Psoas muscle (tissue), 8 donors: ENCODE results near the gene DNAH11. TPM values are rescaled to one million over a fixed set of nuclear protein-coding genes. Genes with fewer than 3 reads are reported as not detected.
A peak's percentile ranks its signal among the peaks of the same experiment; 100 is the strongest.

Source experiments
- ATAC-seq, 4 donors: fragments of 200-7000 bp; cut with Tn5 transposase; one replicate each; pipeline ENCODE4 v1.9.1; 2020; ENCODE audit warnings: moderate library complexity in 3 of 4, mild to moderate bottlenecking in 2 of 4
- DNase-seq, 2 donors: peaks; one replicate each; pipeline ENCODE4 v3.0.0-alpha.2; 2020
- H3K27ac ChIP-seq: fragments of 200-600 bp; one replicate; pipeline ENCODE4 v1.8.0; 2022
- H3K27me3 ChIP-seq, 3 donors: fragments of 200-600 bp in 1 of 3; one replicate each; pipeline versions ENCODE4 v1.6.1 to v1.8.0; 2013 to 2022; ENCODE audit warnings: low read length in 2 of 3, mild to moderate bottlenecking in 2 of 3, moderate library complexity in 1 of 3; ENCODE audit not compliant: insufficient read depth in 3 of 3
- H3K36me3 ChIP-seq, 2 donors: fragments of 200-600 bp in 1 of 2; one replicate each; pipeline versions ENCODE4 v1.6.1 to v1.8.0; 2013 to 2022; ENCODE audit warnings: low read depth in 1 of 2, mild to moderate bottlenecking in 1 of 2, moderate library complexity in 1 of 2; ENCODE audit not compliant: insufficient read depth in 1 of 2
- H3K4me1 ChIP-seq: fragments of 200-600 bp; one replicate; pipeline ENCODE4 v1.8.0; 2022
- H3K4me3 ChIP-seq: fragments of 200-600 bp; one replicate; pipeline ENCODE4 v1.8.0; 2022; ENCODE audit warnings: mild to moderate bottlenecking
- H3K9me3 ChIP-seq: fragments of 200-600 bp; one replicate; pipeline ENCODE4 v1.8.0; 2022
- WGBS, 3 donors: extraction: QIAGEN DNeasy Blood & Tissue Kit; methylation state at CpG; one replicate each; pipeline versions ENCODE4 v1.1.6 to v1.1.7; 2013; 5-methylcytosine and 5-hydroxymethylcytosine counted together
- intact Hi-C, 2 donors: fragments of 100-400 bp; cut with DNase I; formaldehyde crosslinking; loops; one replicate each; pipeline versions ENCODE4 v1.11.0 to v1.14.2; 2022
- polyA plus RNA-seq, 3 donors: library from polyadenylated mRNA; stranded (reverse); fragments of 200-250 nt; gene quantifications; one replicate each; pipeline ENCODE4 v1.2.3, GENCODE V29; 2013
- total RNA-seq, 4 donors: library from RNA; stranded (reverse); fragmentation: NEBNext Ultra II Directional in 2 of 4; extraction: Animal tissue kit (Norgen Biotek cat#: 25700) in 2 of 4; gene quantifications; one replicate each; pipeline versions ENCODE4 v1.2.1 to v1.2.4, GENCODE V29; 2021 to 2023
- TF ChIP-seq, protein P1 (sequence below): fragments of 200-600 bp; IDR thresholded peaks from one replicate; pipeline ENCODE4 v1.8.0; 2022; ENCODE audit warnings: antibody characterized with exemption
- donor health status: healthy with polysubstance abuse.
- donor health status: DM: no; HTN: no; CAD: no; lungs with moderate emphysema.
- donor health status: Bipolar disorder and iron deficiency.
- donor health status: healthy.
- donor health status: DM: yes; HTN: yes; CAD: no.
- donor health status: DM: no; HTN: no; CAD: no.
- donor health status: DM: no; HTN: no; CAD: no.
- donor health status: DM: yes; HTN: yes; CAD: no.

The DNAH11 gene
- total and polyA plus RNA-seq, 7 donors, result 0.01 to 0.93 (median 0.28) TPM

DNA sequence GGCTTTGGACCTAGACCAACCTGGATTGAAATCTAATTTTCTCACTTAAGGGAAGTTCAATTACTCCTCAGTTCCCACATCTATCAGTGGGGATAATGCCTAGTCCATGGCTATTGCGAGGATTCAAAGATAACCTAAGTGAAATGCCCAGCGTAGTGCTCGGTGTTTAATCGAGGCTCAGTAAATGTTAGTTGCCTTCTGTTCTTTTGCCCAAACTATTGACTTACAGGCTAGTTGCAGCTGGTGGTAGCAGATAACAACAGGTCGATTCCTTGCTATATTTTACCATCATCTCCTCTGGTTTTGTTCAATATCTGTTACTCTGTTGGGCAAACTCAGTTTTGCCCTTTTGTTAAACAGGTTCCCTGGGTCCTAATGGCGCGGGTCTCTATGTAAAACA lies 22.8 kb downstream of the DNAH11 start:
- Histone ChIP-seq H3K4me1 (no peaks in the 10 kb centered on the region), H3K27me3 (peaks cover 0 to 11% (median under 1%) of the 10 kb centered on the region in 3 donors), H3K4me3 (no peak overlapping the region), H3K36me3 (no peaks in the 10 kb centered on the region), H3K27ac (no peak overlapping the region), H3K9me3 (no peaks in the 10 kb centered on the region)
- TF ChIP-seq, protein P1, sequence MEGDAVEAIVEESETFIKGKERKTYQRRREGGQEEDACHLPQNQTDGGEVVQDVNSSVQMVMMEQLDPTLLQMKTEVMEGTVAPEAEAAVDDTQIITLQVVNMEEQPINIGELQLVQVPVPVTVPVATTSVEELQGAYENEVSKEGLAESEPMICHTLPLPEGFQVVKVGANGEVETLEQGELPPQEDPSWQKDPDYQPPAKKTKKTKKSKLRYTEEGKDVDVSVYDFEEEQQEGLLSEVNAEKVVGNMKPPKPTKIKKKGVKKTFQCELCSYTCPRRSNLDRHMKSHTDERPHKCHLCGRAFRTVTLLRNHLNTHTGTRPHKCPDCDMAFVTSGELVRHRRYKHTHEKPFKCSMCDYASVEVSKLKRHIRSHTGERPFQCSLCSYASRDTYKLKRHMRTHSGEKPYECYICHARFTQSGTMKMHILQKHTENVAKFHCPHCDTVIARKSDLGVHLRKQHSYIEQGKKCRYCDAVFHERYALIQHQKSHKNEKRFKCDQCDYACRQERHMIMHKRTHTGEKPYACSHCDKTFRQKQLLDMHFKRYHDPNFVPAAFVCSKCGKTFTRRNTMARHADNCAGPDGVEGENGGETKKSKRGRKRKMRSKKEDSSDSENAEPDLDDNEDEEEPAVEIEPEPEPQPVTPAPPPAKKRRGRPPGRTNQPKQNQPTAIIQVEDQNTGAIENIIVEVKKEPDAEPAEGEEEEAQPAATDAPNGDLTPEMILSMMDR, result no peak
- ATAC-seq (no peak), DNase-seq (no peak)
- 86 to 91% (median 90%) methylated on average over 7 of the region's 7 CpGs for WGBS, 3 donors
- intact Hi-C loops, result no loop called here

DNA sequence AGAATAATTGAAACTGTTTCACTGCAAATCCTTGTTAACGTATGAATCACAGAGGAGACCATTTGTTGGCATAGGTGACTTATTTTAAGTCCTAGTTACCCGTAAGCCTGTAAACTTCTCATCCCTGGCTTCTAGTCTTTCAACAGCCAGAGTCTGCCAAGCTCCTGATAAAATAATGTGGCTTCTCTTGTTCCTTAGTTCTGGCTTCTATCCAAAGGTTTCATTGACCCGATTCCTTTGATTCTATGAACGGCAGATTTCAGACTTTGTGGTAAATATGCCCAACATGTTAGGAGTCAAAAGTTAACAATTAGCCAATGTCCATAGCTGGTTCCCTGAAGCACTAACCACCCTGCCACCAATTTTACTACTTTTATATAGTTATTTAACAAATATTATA lies 23.3 kb downstream of the DNAH11 start:
- 17 to 43% (median 32%) methylated on average over 4 of the region's 4 CpGs for WGBS, 3 donors
- TF ChIP-seq, protein P1, result no peak
- Histone ChIP-seq H3K4me1 (no peaks in the 10 kb centered on the region), H3K4me3 (no peak overlapping the region), H3K27me3 (peaks cover 0 to 11% (median 5%) of the 10 kb centered on the region in 3 donors), H3K9me3 (no peaks in the 10 kb centered on the region), H3K36me3 (no peaks in the 10 kb centered on the region), H3K27ac (no peak overlapping the region)
- intact Hi-C loops, result no loop called here
- ATAC-seq (no peak), DNase-seq (no peak)

DNA sequence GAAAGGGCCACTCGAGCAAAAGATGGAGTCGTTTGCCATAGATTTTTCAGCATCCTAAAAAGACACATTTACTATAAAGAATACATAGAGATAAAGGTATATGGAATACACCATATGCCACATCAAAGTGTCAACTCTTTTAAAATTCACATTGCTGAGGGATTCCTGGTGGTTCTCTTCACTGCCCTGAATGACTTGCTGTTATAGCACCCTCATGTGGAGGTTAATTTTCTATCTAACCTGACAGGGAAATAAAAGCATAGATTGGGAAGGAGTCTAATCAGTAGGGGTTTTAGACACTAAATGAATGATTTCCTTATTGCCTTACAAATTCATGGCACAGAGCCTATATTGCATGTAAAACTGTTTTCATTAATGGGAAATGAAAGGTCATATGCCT lies 25.9 kb downstream of the DNAH11 start:
- 61 to 63% (median 62%) methylated on average over 2 of the region's 2 CpGs for WGBS, 3 donors
- H3K27me3 ChIP-seq, result peaks cover 0 to 9% (median 8%) of the 10 kb centered on the region in 3 donors
- H3K4me1 ChIP-seq, result no peaks in the 10 kb centered on the region
- DNase-seq, result no peak
- no peaks in the 10 kb centered on the region for H3K36me3 ChIP-seq
- no peak overlapping the region for H3K4me3 ChIP-seq
- no peak overlapping the region for H3K27ac ChIP-seq
- TF ChIP-seq, protein P1, result peak; percentile 11
- no peak for ATAC-seq
- intact Hi-C loops, result no loop called here
- no peaks in the 10 kb centered on the region for H3K9me3 ChIP-seq

- intact Hi-C loops, result no loop called here
- DNase-seq (no peak), ATAC-seq (no peak)
- Histone ChIP-seq H3K4me1 (no peaks in the 10 kb centered on the region), H3K9me3 (no peaks in the 10 kb centered on the region), H3K4me3 (no peak overlapping the region), H3K27me3 (peaks cover 0 to 9% (median 8%) of the 10 kb centered on the region in 3 donors), H3K36me3 (no peaks in the 10 kb centered on the region), H3K27ac (no peak overlapping the region)
- 75 to 83% (median 79%) methylated on average over 7 of the region's 7 CpGs for WGBS, 3 donors
- TF ChIP-seq, protein P1, result no peak
These were observed 29.8 kb downstream of the DNAH11 start for GRCh38 chr7:21572331-21573313.
